ENCODE data around the gene CTCF.

The CTCF gene

DNA sequence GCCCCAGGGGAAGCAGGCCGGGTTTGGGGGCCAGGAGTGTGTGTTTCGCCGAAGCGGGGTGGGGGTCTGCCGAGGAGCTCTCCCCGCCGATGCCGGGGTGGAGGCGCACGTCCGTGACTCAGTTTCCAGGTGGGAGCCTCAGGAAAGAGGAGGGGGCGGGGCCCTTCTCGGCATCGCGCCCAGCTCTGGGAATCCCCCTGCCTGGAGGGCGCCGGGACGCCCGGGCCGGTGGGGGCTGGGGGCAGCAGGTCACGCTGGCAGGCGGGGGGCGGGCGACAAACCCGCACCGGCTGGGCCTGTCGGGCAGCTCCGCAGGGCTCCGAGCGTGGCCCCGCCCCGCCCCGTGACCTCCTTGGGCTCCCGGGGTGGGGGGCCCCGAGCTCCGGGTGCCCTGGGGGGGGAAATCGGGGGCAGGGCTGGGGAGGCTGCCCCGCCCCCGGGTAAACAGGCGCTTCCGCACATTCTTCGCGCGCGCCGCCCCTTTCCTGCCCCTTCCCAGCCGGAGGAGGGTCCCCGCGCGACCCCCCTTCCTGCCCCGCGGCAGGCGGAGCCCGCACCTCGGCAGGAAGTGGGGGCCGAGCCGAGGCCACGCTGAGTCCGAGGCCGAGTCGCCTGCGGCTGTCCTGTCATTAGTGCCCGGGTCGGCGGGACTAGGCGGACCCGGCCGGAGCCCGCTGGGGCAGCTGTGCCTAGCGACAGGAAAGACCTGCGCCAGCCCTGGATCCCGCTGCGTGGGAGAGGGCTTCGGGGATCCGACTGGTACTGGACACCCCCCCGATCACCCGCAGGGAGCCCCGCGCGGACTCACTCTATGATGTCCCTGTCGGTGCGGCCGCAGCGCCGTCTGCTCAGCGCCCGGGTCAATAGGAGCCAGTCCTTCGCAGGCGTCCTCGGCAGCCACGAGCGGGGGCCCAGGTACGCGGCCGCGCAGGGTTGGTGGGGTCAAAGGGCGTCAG is 24.4 kb upstream of the CTCF start:
- TF ChIP-seq TAF1 (IDR thresholded peaks at IDR 0.05; ENCODE audit: borderline replicate concordance, low read depth, low read length) (no peak), POLR2A (IDR thresholded peaks at IDR 0.05; ENCODE audit: low read depth, low read length) (peak; percentile 8; the same call in 1 of the 2 replicates)
- DNase-seq (ENCODE audit: insufficient read length) (peak; percentile 77), FAIRE-seq (peak; percentile 61)

DNA sequence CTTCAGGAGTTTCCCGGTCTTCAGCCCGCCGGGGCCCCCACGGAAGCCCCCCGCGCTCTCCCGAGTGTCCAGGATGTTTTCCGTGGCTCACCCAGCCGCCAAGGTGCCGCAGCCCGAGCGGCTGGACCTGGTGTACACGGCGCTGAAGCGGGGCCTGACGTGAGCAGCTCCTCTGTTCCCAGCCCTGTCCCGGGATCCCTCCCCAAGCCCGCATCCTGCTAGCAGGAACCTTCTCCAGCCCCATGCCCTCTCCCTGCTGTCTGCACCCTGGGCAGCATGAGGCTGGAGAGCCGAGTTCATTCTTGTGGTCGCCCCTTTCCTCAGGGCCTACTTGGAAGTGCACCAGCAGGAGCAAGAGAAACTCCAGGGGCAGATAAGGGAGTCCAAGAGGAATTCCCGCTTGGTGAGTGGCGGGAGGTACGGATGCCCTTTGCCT is 23.6 kb upstream of the CTCF start:
- TF ChIP-seq POLR2A (IDR thresholded peaks at IDR 0.05; ENCODE audit: low read depth, low read length) (no peak), POLR2AphosphoS5 (IDR thresholded peaks at IDR 0.05; ENCODE audit: low read depth, low read length) (no peak), TAF1 (IDR thresholded peaks at IDR 0.05; ENCODE audit: borderline replicate concordance, low read depth, low read length) (no peak)
- no peak for DNase-seq (ENCODE audit: insufficient read length)
- no peak for FAIRE-seq

DNA sequence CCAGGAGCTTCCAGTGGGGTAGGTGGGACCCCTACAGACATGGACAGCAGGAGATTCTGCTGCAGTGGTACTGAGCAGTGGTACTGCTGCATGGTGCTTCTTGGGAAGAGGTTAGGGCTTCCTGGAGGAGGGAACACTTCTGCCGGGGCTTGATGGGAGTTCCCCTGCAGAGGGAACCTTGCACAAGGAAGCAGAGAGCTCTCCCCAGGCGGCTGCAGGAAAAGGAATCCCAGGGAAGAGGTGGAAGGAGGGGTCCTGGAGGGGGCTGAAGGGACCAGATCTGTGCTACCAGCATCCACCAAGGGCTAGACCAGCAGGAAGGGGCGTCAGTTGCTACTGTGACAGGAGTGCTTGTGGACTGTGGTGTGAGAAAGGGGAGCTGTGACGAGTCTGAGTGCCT is 23.1 kb upstream of the CTCF start:
- TF ChIP-seq POLR2AphosphoS5 (IDR thresholded peaks at IDR 0.05; ENCODE audit: low read depth, low read length) = no peak
- no peak for TF ChIP-seq TAF1 (IDR thresholded peaks at IDR 0.05; ENCODE audit: borderline replicate concordance, low read depth, low read length)
- TF ChIP-seq POLR2A (IDR thresholded peaks at IDR 0.05; ENCODE audit: low read depth, low read length) = no peak
- FAIRE-seq (no peak), DNase-seq (ENCODE audit: insufficient read length) (no peak)

DNA sequence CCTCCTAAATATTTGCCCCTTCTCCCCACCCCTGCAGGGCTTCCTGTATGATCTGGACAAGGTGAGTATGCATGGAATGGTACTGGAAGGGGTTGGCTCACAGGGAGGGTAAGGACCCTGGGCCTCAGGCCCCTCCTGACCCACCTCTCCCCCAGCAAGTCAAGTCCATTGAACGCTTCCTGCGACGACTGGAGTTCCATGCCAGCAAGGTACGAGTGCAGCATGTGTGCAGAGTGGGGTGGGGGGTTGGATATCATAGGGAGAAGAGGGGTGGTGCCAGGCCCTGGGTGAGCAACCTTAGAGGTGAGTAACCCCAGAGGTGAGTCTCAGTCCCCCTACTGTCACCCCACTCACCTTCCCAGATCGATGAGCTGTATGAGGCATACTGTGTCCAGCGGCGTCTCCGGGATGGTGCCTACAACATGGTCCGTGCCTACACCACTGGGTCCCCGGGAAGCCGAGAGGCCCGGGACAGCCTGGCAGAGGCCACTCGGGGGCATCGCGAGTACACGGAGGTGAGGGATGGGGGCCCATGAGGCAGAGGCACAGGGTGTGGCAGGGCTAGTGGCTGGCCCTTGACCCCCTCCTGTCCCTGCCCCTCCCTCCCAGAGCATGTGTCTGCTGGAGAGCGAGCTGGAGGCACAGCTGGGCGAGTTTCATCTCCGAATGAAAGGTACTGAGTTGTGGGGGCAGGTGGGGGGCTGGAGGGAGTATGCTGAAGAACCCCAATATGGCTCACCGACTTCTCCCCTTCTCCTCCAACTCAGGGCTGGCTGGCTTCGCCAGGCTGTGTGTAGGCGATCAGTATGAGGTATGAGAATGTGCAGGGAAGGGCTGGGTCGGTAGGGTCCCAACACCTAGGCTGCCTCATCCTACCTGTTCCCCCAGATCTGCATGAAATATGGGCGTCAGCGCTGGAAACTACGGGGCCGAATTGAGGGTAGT is 22.4 kb upstream of the CTCF start:
- FAIRE-seq (no peak), DNase-seq (ENCODE audit: insufficient read length) (peak; percentile 13)
- TF ChIP-seq TAF1 (IDR thresholded peaks at IDR 0.05; ENCODE audit: borderline replicate concordance, low read depth, low read length) (no peak), POLR2A (IDR thresholded peaks at IDR 0.05; ENCODE audit: low read depth, low read length) (no peak), POLR2AphosphoS5 (IDR thresholded peaks at IDR 0.05; ENCODE audit: low read depth, low read length) (no peak)

DNA sequence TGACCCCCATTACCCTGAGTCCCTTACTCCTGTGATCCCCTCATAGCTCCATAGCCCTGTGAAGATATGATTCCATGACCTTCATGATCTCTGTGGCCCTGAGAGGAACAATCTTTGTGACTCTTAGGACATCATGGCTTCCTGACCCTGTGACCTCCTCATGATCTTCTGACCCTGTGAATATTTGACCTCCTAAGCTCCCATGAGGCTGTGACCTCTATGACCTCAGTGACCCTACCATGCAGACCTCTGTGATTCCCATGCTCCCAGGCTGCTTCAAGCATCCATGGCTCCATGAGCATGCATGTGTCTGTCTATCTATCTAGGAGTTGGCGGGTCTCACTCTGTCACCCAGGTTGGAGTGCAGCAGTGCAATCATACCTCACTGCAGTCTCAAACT is 21.6 kb upstream of the CTCF start:
- DNase-seq (ENCODE audit: insufficient read length) (peak; percentile 9), FAIRE-seq (no peak)
- TF ChIP-seq POLR2AphosphoS5 (IDR thresholded peaks at IDR 0.05; ENCODE audit: low read depth, low read length) (no peak), TAF1 (IDR thresholded peaks at IDR 0.05; ENCODE audit: borderline replicate concordance, low read depth, low read length) (no peak), POLR2A (IDR thresholded peaks at IDR 0.05; ENCODE audit: low read depth, low read length) (no peak)

DNA sequence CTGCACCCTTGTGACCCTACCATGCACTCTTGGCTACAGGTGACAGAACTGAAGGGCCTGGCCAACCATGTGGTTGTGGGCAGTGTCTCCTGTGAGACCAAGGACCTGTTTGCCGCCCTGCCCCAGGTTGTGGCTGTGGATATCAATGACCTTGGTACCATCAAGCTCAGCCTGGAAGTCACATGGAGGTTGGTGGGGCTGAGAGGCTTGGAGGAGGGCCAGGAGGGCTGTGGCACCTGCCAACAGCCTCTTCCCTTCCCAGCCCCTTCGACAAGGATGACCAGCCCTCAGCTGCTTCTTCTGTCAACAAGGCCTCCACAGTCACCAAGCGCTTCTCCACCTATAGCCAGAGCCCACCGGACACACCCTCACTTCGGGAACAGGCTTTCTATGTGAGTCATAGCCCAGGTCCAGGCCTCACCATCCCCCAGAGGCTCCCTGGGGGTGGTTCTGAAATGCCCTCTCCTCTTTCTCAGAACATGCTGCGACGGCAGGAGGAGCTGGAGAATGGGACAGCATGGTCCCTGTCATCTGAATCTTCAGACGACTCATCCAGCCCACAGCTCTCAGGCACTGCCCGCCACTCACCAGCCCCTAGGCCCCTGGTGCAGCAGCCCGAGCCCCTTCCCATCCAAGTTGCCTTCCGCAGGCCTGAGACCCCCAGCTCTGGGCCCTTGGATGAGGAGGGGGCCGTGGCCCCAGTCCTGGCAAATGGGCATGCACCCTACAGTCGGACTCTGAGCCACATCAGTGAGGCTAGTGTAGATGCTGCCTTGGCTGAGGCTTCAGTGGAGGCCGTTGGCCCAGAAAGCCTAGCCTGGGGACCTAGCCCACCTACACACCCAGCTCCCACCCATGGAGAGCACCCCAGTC is 20.7 kb upstream of the CTCF start:
- TF ChIP-seq POLR2A (IDR thresholded peaks at IDR 0.05; ENCODE audit: low read depth, low read length) = no peak
- TF ChIP-seq POLR2AphosphoS5 (IDR thresholded peaks at IDR 0.05; ENCODE audit: low read depth, low read length) = no peak
- TF ChIP-seq TAF1 (IDR thresholded peaks at IDR 0.05; ENCODE audit: borderline replicate concordance, low read depth, low read length) = no peak
- peak; percentile 23 for DNase-seq (ENCODE audit: insufficient read length)
- FAIRE-seq = no peak

DNA sequence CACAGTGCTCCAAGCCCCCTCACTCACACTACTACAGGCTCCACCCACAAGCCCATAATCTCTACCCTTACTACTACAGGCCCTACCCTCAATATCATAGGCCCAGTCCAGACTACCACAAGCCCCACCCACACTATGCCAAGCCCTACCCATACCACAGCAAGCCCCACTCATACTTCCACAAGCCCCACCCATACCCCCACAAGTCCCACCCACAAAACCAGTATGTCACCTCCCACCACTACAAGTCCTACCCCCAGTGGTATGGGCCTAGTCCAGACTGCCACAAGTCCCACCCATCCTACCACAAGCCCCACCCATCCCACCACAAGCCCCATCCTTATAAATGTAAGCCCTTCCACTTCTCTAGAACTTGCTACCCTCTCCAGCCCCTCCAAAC is 19.9 kb upstream of the CTCF start:
- DNase-seq (ENCODE audit: insufficient read length) (peak; percentile 87), FAIRE-seq (peak; percentile 89)
- no peak for TF ChIP-seq TAF1 (IDR thresholded peaks at IDR 0.05; ENCODE audit: borderline replicate concordance, low read depth, low read length)
- TF ChIP-seq POLR2AphosphoS5 (IDR thresholded peaks at IDR 0.05; ENCODE audit: low read depth, low read length) = no peak
- no peak for TF ChIP-seq POLR2A (IDR thresholded peaks at IDR 0.05; ENCODE audit: low read depth, low read length)

DNA sequence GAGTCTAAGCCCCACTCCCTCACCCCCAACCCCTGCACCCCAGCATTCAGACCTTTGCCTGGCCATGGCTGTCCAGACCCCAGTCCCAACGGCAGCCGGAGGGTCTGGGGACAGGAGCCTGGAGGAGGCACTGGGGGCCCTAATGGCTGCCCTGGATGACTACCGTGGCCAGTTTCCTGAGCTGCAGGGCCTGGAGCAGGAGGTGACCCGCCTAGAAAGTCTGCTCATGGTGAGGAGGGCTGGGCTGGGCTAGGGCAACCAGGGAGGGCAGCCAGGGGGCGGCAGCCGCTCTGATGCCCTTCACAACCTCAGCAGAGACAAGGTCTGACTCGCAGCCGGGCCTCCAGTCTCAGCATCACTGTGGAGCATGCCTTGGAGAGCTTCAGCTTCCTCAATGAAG is 19.3 kb upstream of the CTCF start:
- FAIRE-seq = no peak

DNA sequence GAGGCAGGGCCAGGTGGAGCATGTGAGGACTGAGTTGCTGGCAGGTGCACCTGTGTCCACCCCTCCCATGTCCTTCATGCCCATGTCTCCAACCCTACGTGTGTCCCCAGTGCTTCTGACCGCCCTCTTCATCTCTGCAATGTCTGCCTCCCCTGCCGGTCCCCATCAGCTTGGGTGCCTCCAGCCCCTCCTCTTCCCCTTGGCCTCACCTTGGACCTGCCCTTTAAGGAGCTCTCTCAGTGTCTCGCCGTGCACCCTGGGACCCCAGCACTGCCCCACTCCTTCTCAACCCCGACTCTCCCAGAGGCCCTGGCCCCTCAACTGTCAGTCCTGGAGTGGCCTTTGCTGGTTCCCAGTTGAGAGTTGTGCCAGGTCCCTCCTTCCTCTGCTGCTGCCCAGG is 18.7 kb upstream of the CTCF start:
- DNase-seq (ENCODE audit: insufficient read length) = peak; percentile 5
- FAIRE-seq = no peak
- TF ChIP-seq POLR2AphosphoS5 (IDR thresholded peaks at IDR 0.05; ENCODE audit: low read depth, low read length) (no peak), TAF1 (IDR thresholded peaks at IDR 0.05; ENCODE audit: borderline replicate concordance, low read depth, low read length) (no peak), POLR2A (IDR thresholded peaks at IDR 0.05; ENCODE audit: low read depth, low read length) (no peak; the same call in 1 of the 2 replicates)

More for the DNA sequence above, 19.3 kb upstream of the CTCF start:
- peak; percentile 9 for DNase-seq (ENCODE audit: insufficient read length)
- TF ChIP-seq TAF1 (IDR thresholded peaks at IDR 0.05; ENCODE audit: borderline replicate concordance, low read depth, low read length) (no peak), POLR2A (IDR thresholded peaks at IDR 0.05; ENCODE audit: low read depth, low read length) (no peak; the same call in 1 of the 2 replicates), POLR2AphosphoS5 (IDR thresholded peaks at IDR 0.05; ENCODE audit: low read depth, low read length) (no peak)

DNA sequence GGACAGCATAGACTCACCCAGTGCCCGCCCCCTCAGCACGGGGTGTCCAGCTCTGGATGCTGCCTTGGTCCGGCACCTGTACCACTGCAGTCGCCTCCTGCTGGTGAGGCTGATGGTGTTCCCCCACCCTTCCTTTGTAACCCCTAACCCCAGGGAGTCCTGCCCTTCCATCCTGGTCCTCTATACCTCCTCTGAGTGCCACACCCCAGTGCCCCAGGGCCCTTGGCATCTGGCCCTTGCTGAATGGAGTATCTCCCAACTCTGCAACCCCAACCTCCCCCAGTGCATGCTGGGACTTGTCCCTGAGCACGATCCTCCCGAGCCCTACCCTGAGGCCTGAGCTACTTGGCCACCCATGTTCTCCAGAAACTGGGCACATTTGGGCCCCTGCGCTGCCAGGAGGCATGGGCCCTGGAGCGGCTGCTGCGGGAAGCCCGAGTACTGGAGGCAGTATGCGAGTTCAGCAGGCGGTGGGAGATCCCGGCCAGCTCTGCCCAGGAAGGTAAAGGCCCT is 17.9 kb upstream of the CTCF start:
- peak; percentile 5 for DNase-seq (ENCODE audit: insufficient read length)
- FAIRE-seq = no peak
- TF ChIP-seq TAF1 (IDR thresholded peaks at IDR 0.05; ENCODE audit: borderline replicate concordance, low read depth, low read length) = no peak
- no peak for TF ChIP-seq POLR2AphosphoS5 (IDR thresholded peaks at IDR 0.05; ENCODE audit: low read depth, low read length)
- no peak for TF ChIP-seq POLR2A (IDR thresholded peaks at IDR 0.05; ENCODE audit: low read depth, low read length)

All from GM12892 (cell line).